ENCODE measurements around the gene KLF5.

DNA sequence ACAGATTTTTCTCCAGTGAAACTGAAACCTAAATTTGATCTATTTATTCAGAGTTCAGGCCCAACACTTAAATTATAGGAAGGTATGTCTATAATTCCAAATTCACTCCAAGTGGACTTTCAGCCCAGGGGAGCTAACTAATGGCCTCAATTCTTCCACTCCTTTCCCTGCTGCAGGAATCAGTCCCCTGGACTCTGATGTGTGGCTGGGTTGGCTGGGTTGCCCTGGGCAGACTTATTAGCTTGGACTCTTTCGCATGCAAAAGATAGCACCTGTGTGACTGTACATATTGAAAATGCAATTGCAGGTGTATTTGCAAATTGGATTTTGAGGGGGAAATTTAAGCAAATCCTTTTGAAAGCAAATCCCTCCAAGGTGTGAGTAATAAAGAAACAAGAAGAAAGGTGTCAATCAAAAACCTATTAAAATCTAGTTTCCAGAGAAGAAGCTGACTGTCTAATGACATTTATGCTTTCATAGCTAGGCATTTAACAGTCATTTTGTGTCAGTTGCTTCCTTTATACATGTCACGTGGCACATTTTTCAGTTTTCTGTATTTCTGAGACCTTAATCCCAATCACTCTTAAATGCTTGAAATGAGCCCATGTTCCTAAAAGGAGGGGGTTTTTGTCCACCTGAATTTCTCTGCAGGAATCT is 42.7 kb downstream of the KLF5 start:
- TF ChIP-seq CTCF (IDR thresholded peaks at IDR 0.05; ENCODE audit: insufficient read depth, low read length, poor library complexity, severe bottlenecking): no peak
- no peak for TF ChIP-seq EZH2phosphoT487 (conservative IDR thresholded peaks at IDR 0.05; ENCODE audit: low read length)
